ENCODE data around the gene SMAD6. TPM values are rescaled to one million over a fixed set of nuclear protein-coding genes. Genes with fewer than 3 reads are reported as not detected.
"Not testable (repeated sequence)": the region's sequence is repeated elsewhere in the genome, so short reads cannot be mapped to it uniquely, and the experiment has no call there.

The SMAD6 gene
- total RNA-seq, 1 donor from 2014 or later = 0.43 TPM

GRCh38 chr15:66680502-66680901, 21.5 kb upstream of the SMAD6 start:
- no peak for DNase-seq (ENCODE audit: low spot score)
- peaks cover 3% of the 10 kb centered on the region for H3K27me3 Mint-ChIP-seq (ENCODE audit: low read depth)
- H3K36me3 Mint-ChIP-seq (ENCODE audit: low read depth) = no peaks in the 10 kb centered on the region
- H3K4me3 Mint-ChIP-seq (ENCODE audit: low read depth) = no peak overlapping the region
- intact Hi-C loops (cut with micrococcal nuclease) = no loop called here
- H3K27ac Mint-ChIP-seq = no peak overlapping the region
- peaks cover 2% of the 10 kb centered on the region for H3K4me1 Mint-ChIP-seq (ENCODE audit: low read depth)
- peaks cover 19% of the 10 kb centered on the region for H3K9me3 Mint-ChIP-seq

- Mint-ChIP-seq H3K4me1 (ENCODE audit: low read depth) (no peaks in the 10 kb centered on the region), H3K27ac (no peak overlapping the region), H3K36me3 (ENCODE audit: low read depth) (no peaks in the 10 kb centered on the region), H3K27me3 (ENCODE audit: low read depth) (peaks cover 3% of the 10 kb centered on the region), H3K9me3 (peaks cover 19% of the 10 kb centered on the region), H3K4me3 (ENCODE audit: low read depth) (no peak overlapping the region)
- no peak for DNase-seq (ENCODE audit: low spot score)
- intact Hi-C loops (cut with micrococcal nuclease) = no loop called here
These were observed 20.6 kb upstream of the SMAD6 start for GRCh38 chr15:66681395-66681794.

DNA sequence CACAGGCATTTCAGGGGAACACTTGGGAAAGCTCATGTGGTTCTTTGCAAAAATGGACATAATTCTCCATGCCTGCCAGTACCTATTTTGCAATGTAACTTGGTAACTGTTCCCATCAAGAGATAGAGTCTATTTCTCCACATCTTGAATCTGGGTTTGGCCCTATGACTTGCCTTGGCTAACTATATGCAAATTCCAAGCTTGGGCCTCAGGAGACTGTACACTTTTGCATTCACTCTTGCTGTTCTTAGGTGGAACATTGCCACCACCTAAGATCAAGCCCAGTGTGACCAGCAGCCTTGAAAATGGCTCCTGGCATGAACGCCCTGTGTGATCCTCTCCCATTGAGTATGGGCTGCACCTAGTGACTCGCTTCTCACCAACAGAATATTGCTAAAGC, 19.8 kb upstream of the SMAD6 start:
- Mint-ChIP-seq H3K4me1 (ENCODE audit: low read depth) (no peaks in the 10 kb centered on the region), H3K27ac (no peak overlapping the region), H3K4me3 (ENCODE audit: low read depth) (no peak overlapping the region), H3K36me3 (ENCODE audit: low read depth) (no peaks in the 10 kb centered on the region), H3K9me3 (peaks cover 19% of the 10 kb centered on the region), H3K27me3 (ENCODE audit: low read depth) (peaks cover 3% of the 10 kb centered on the region)
- DNase-seq (ENCODE audit: low spot score) = no peak
- intact Hi-C loops (cut with micrococcal nuclease) = no loop called here

DNA sequence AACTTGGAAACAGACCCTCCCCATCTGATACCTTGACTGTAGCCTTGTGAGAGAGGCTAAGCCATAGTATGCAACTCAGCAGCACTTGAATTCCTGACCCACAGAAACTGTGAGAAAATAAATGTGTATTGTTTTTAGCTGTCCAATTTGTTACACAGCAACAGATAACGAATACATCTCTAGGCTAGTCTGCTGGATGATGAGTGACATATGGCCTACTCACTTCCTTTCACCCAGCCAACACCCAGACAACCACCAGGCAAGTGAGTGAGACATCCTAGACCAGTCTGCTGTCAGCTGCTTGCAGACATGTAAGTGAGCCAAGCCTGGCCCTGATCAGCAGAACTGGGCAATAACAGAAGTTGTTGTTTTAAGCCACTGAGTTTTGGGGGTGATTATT, 19.2 kb upstream of the SMAD6 start:
- no peak for DNase-seq (ENCODE audit: low spot score)
- intact Hi-C loops (cut with micrococcal nuclease) = no loop called here
- peaks cover 3% of the 10 kb centered on the region for H3K27me3 Mint-ChIP-seq (ENCODE audit: low read depth)
- H3K27ac Mint-ChIP-seq = no peak overlapping the region
- no peaks in the 10 kb centered on the region for H3K4me1 Mint-ChIP-seq (ENCODE audit: low read depth)
- H3K4me3 Mint-ChIP-seq (ENCODE audit: low read depth) = no peak overlapping the region
- peaks cover 19% of the 10 kb centered on the region for H3K9me3 Mint-ChIP-seq
- no peaks in the 10 kb centered on the region for H3K36me3 Mint-ChIP-seq (ENCODE audit: low read depth)

DNA sequence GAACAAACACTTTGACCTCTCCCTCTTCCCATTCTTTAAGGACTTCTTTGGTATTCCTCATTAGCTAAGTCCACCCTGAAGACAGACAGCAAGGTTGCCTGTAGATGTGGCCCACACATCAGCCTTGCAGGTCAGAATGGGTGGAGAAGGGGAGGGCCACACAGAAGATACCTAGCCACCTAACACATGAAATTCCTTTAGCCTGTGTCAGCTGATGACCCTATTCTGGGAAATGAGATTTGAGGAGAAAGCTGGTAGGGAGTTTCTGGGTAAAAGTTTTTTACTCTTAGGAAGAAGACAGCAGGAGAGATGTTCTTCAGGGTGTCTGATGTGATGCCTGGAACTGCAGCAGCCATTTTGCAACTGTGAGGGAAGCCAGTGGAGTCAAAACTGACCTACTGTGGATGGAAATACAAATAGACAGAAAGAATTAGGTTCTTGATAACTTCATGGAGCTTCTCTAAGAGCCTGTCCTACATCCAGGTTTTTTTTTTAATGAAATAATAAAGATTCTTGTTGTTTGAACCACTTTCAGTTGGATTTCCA, 17.8 kb upstream of the SMAD6 start:
- intact Hi-C loops (cut with micrococcal nuclease) = no loop called here
- Mint-ChIP-seq H3K36me3 (ENCODE audit: low read depth) (no peaks in the 10 kb centered on the region), H3K27me3 (ENCODE audit: low read depth) (peaks cover 3% of the 10 kb centered on the region)

GRCh38 chr15:66685638-66686150, 16.3 kb upstream of the SMAD6 start:
- Mint-ChIP-seq H3K36me3 (ENCODE audit: low read depth) (no peaks in the 10 kb centered on the region), H3K4me3 (ENCODE audit: low read depth) (no peak overlapping the region), H3K9me3 (peaks cover 19% of the 10 kb centered on the region), H3K27ac (no peak overlapping the region), H3K4me1 (ENCODE audit: low read depth) (no peaks in the 10 kb centered on the region), H3K27me3 (ENCODE audit: low read depth) (peaks cover 3% of the 10 kb centered on the region)
- intact Hi-C loops (cut with micrococcal nuclease) = no loop called here
- no peak for DNase-seq (ENCODE audit: low spot score)

More for the DNA sequence above, 17.8 kb upstream of the SMAD6 start:
- no peak overlapping the region for H3K4me3 Mint-ChIP-seq (ENCODE audit: low read depth)
- no peaks in the 10 kb centered on the region for H3K4me1 Mint-ChIP-seq (ENCODE audit: low read depth)
- no peak for DNase-seq (ENCODE audit: low spot score)
- no peak overlapping the region for H3K27ac Mint-ChIP-seq
- peaks cover 19% of the 10 kb centered on the region for H3K9me3 Mint-ChIP-seq

DNA sequence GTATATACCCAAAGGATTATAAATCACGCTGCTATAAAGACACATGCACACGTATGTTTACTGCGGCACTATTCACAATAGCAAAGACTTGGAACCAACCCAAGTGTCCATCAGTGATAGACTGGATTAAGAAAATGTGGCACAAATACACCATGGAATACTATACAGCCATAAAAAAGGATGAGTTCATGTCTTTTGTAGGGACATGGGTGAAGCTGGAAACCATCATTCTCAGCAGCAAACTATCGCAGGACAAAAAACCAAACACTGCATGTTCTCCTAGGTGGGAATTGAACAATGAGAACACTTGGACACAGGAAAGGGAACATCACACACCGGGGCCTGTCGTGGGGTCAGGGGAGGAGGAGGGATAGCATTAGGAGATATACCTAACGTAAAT, 11.1 kb upstream of the SMAD6 start:
- H3K27ac Mint-ChIP-seq; H3K4me1 Mint-ChIP-seq (ENCODE audit: low read depth); H3K36me3 Mint-ChIP-seq (ENCODE audit: low read depth); DNase-seq (ENCODE audit: low spot score); intact Hi-C loops (cut with micrococcal nuclease); H3K9me3 Mint-ChIP-seq; H3K27me3 Mint-ChIP-seq (ENCODE audit: low read depth); H3K4me3 Mint-ChIP-seq (ENCODE audit: low read depth): not testable (repeated sequence)

DNA sequence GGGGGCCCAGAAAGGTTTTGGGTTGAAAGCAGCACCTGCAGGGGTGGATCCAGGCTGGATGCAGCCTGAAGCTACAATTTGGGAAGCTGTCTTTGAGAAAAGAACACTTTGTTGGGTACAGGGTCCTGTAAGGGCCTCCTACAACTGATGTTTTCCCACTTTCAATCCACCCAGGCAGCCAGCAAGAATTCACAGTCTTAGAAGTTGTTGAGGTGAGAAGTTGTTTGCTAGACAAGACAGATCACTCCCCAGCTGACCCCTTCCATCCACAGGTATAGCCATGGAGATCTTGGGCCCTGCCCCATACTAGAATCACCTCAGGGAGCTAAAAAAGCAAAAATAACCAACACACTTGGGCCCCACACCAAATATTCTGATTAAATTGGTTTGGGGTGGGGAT, 10.3 kb upstream of the SMAD6 start:
- intact Hi-C loops (cut with micrococcal nuclease) = no loop called here
- Mint-ChIP-seq H3K27ac (peak overlapping the region; percentile 28), H3K4me3 (ENCODE audit: low read depth) (no peak overlapping the region)

GRCh38 chr15:66692391-66692790, 9.6 kb upstream of the SMAD6 start:
- Mint-ChIP-seq H3K36me3 (ENCODE audit: low read depth) (no peaks in the 10 kb centered on the region), H3K27ac (peak overlapping the region; percentile 24), H3K27me3 (ENCODE audit: low read depth) (no peaks in the 10 kb centered on the region), H3K4me1 (ENCODE audit: low read depth) (peaks cover 9% of the 10 kb centered on the region), H3K4me3 (ENCODE audit: low read depth) (no peak overlapping the region), H3K9me3 (no peaks in the 10 kb centered on the region)
- intact Hi-C loops (cut with micrococcal nuclease) = no loop called here
- DNase-seq (ENCODE audit: low spot score) = no peak

More for the DNA sequence above, 10.3 kb upstream of the SMAD6 start:
- Mint-ChIP-seq H3K4me1 (ENCODE audit: low read depth) (peaks cover 9% of the 10 kb centered on the region), H3K9me3 (no peaks in the 10 kb centered on the region), H3K36me3 (ENCODE audit: low read depth) (no peaks in the 10 kb centered on the region), H3K27me3 (ENCODE audit: low read depth) (no peaks in the 10 kb centered on the region)
- DNase-seq (ENCODE audit: low spot score) = no peak

DNA sequence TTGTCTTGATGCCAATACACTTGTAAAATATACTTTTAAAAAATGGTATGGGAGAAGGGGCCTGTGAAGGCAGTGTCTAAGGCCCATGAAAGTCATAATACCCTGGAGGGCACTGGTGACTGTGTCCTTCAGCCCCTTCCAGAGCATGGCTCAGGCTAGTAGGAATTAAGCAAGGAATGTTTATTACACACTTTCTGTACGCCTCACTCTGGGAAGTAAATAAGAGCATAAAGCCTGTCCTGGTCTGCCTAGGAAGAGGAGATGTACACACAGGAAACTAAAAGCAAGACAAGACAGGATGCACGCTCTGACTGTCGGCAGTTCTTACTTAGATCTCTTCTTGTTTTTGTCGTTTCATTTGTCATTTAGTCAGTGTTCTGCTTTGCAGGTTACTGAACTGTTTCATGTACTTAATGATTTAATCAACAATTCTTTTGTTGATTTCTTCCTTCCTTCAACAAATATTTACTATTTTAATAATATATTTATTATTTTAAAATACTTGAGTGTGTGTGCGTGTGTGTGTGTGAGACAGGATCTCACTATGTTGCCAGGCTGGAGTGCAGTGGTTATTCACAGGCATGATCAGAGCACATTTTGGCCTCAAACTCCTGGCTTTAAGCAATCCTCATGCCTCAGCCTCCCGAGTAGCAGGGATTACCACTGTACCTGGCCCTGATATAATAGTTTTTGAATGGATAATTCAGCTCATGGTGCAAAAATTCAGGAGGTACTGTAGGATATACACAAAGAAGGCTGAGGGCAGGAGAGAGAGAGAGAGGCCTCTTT, 9.0 kb upstream of the SMAD6 start:
- Mint-ChIP-seq H3K4me1 (ENCODE audit: low read depth) (peaks cover 9% of the 10 kb centered on the region), H3K36me3 (ENCODE audit: low read depth) (no peaks in the 10 kb centered on the region), H3K9me3 (no peaks in the 10 kb centered on the region), H3K27me3 (ENCODE audit: low read depth) (no peaks in the 10 kb centered on the region), H3K4me3 (ENCODE audit: low read depth) (no peak overlapping the region), H3K27ac (peak overlapping the region; percentile 77)
- intact Hi-C loops (cut with micrococcal nuclease) = no loop called here
- no peak for DNase-seq (ENCODE audit: low spot score)

DNA sequence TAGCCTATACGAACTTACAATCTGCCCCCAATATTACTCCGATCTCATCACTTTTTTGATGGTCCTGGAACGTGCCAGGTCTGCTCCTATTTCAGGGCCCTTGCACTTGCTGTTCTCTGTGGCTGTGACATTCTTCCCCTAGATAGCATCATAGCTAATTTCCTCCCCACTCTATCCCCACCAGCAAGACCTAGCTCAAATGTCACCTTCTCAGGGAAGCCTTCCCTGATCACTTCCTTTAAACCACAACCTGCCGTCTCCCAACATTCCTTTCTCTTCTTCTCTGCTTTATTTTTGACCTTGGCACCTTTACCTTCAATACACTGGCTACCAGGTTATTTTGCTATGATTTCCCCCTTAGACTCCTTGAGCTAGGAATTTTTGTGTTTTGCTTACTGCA, 5.3 kb upstream of the SMAD6 start:
- Mint-ChIP-seq H3K4me3 (ENCODE audit: low read depth) (no peak overlapping the region), H3K27ac (no peak overlapping the region), H3K27me3 (ENCODE audit: low read depth) (no peaks in the 10 kb centered on the region), H3K36me3 (ENCODE audit: low read depth) (no peaks in the 10 kb centered on the region), H3K4me1 (ENCODE audit: low read depth) (peaks cover 17% of the 10 kb centered on the region), H3K9me3 (no peaks in the 10 kb centered on the region)
- intact Hi-C loops (cut with micrococcal nuclease) = no loop called here
- no peak for DNase-seq (ENCODE audit: low spot score)

DNA sequence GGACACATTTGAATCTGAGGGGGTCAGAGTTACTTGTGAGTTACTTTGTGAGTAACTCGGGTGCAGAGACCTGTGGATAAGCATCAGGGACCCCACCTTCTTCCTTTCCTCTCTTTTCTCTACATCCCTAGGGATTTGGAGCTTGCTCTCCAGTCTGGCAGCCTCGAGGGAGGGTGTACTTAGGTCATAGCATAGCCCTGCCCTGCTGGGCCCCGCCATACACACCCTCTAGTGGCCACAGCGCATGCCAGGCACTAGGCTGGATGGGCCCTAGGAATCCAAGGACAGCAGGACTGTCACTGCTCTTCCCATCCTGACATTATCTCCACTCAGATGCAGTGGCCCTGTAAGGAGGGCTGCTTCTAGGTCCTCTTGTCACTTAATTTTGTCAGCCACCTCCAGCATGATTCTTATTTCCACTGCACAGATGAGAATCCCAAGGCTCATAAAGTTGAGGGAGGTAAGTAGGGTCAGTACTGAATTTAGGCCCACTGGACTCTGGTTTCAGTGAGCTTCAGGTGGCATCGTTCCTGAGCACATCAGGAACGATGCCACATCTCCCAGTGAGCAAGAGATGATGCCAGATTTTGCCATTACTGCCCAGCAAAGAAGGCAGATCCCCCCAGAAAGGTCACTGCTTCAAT, 3.6 kb upstream of the SMAD6 start:
- no peaks in the 10 kb centered on the region for H3K36me3 Mint-ChIP-seq (ENCODE audit: low read depth)
- no peak overlapping the region for H3K4me3 Mint-ChIP-seq (ENCODE audit: low read depth)
- intact Hi-C loops (cut with micrococcal nuclease) = no loop called here
- peaks cover 2% of the 10 kb centered on the region for H3K27me3 Mint-ChIP-seq (ENCODE audit: low read depth)
- no peaks in the 10 kb centered on the region for H3K9me3 Mint-ChIP-seq
- no peak for DNase-seq (ENCODE audit: low spot score)
- H3K4me1 Mint-ChIP-seq (ENCODE audit: low read depth) = peaks cover 12% of the 10 kb centered on the region
- H3K27ac Mint-ChIP-seq = no peak overlapping the region

GRCh38 chr15:66698971-66699370, 3.1 kb upstream of the SMAD6 start:
- intact Hi-C loops (cut with micrococcal nuclease) = no loop called here
- no peak for DNase-seq (ENCODE audit: low spot score)
- H3K4me1 Mint-ChIP-seq (ENCODE audit: low read depth) = peaks cover 12% of the 10 kb centered on the region
- H3K4me3 Mint-ChIP-seq (ENCODE audit: low read depth) = no peak overlapping the region
- H3K27ac Mint-ChIP-seq = no peak overlapping the region
- no peaks in the 10 kb centered on the region for H3K36me3 Mint-ChIP-seq (ENCODE audit: low read depth)
- H3K9me3 Mint-ChIP-seq = no peaks in the 10 kb centered on the region
- H3K27me3 Mint-ChIP-seq (ENCODE audit: low read depth) = peaks cover 2% of the 10 kb centered on the region
